DOHH2 (cell line): ENCODE data around the gene UBE2G2.

Experiments used
- H3F3A ChIP-seq: fragments of 200-600 bp; sonication (generic), shearing (Covaris generic); 2 replicates; pipeline ENCODE4 v1.6.0; 2016; ENCODE audit warnings: antibody characterized with exemption, mild to moderate bottlenecking; ENCODE audit not compliant: control insufficient read depth, insufficient read depth
- H3K27ac ChIP-seq: fragments of 200-600 bp; sonication (generic); 2 replicates; pipeline ENCODE4 v1.5.1; 2014; ENCODE audit warnings: low read depth, mild to moderate bottlenecking, low read length, moderate library complexity
- H3K27me3 ChIP-seq: fragments of 200-600 bp; sonication (generic); 2 replicates; pipeline ENCODE4 v1.6.1; 2014; ENCODE audit warnings: mild to moderate bottlenecking, low read length, mixed read lengths; ENCODE audit not compliant: control insufficient read depth
- H3K36me3 ChIP-seq: fragments of 200-600 bp; sonication (generic); 2 replicates; pipeline ENCODE4 v1.6.1; 2014; ENCODE audit warnings: mild to moderate bottlenecking, low read length, moderate library complexity, mixed read lengths; ENCODE audit not compliant: control insufficient read depth
- H3K4me1 ChIP-seq: fragments of 200-600 bp; sonication (generic); 2 replicates; pipeline ENCODE4 v1.6.1; 2014; ENCODE audit warnings: mild to moderate bottlenecking, low read length, mixed read lengths; ENCODE audit not compliant: control insufficient read depth
- H3K4me2 ChIP-seq: fragments of 200-600 bp; sonication (generic); 2 replicates; pipeline ENCODE4 v1.6.0; 2014; ENCODE audit warnings: mild to moderate bottlenecking, low read length, moderate library complexity
- H3K4me3 ChIP-seq: fragments of 200-600 bp; sonication (generic); 2 replicates; pipeline ENCODE4 v1.5.1; 2014; ENCODE audit warnings: mild to moderate bottlenecking, low read length, mixed read lengths
- H3K79me2 ChIP-seq: fragments of 200-600 bp; sonication (generic); 2 replicates; pipeline ENCODE4 v1.6.1; 2014; ENCODE audit warnings: mild to moderate bottlenecking, low read length, mixed read lengths; ENCODE audit not compliant: control insufficient read depth
- H3K9me2 ChIP-seq: fragments of 200-600 bp; sonication (generic); replicated peaks from 2 replicates; pipeline ENCODE4 v1.6.1; 2014; ENCODE audit warnings: mild to moderate bottlenecking, low read length, mixed read lengths; ENCODE audit not compliant: control insufficient read depth
- H3K9me3 ChIP-seq: fragments of 200-600 bp; sonication (generic); 2 replicates; pipeline ENCODE4 v1.6.1; 2014; ENCODE audit warnings: antibody characterized with exemption, low read length, mixed read lengths; ENCODE audit not compliant: control insufficient read depth, insufficient read depth
- H4K20me1 ChIP-seq: fragments of 200-600 bp; sonication (generic); 2 replicates; pipeline ENCODE4 v1.6.0; 2014; ENCODE audit warnings: low read depth, mild to moderate bottlenecking, antibody characterized with exemption, low read length, moderate library complexity; ENCODE audit not compliant: control insufficient read depth, insufficient read depth
- CTCF ChIP-seq: fragments of 200-600 bp; sonication (generic); IDR thresholded peaks from one replicate; pipeline ENCODE4 v1.5.1; 2014; ENCODE audit warnings: antibody characterized with exemption, mild to moderate bottlenecking, low read depth, low read length; ENCODE audit not compliant: poor library complexity, severe bottlenecking
- EZH2phosphoT487 ChIP-seq: fragments of 200-600 bp; sonication (generic); IDR thresholded peaks from 2 replicates; pipeline ENCODE4 v1.6.1; 2017; ENCODE audit warnings: borderline replicate concordance, mild to moderate bottlenecking, antibody characterized with exemption, low read length, moderate library complexity, mixed read lengths

UBE2G2 gene

GRCh38 chr21:44724926-44725325 is 76.7 kb downstream of the UBE2G2 start:
- H3K9me3 ChIP-seq = no peaks in the 10 kb centered on the region
- no peaks in the 10 kb centered on the region for H3K79me2 ChIP-seq
- no peak for TF ChIP-seq CTCF
- no peak for TF ChIP-seq EZH2phosphoT487
- H3K4me2 ChIP-seq = no peak overlapping the region
- H4K20me1 ChIP-seq = no peaks in the 10 kb centered on the region
- H3K4me1 ChIP-seq = no peaks in the 10 kb centered on the region
- H3K27me3 ChIP-seq = peaks cover 10% of the 10 kb centered on the region
- no peaks in the 10 kb centered on the region for H3K36me3 ChIP-seq
- H3K4me3 ChIP-seq = no peak overlapping the region
- H3F3A ChIP-seq = no peaks in the 10 kb centered on the region
- no peaks in the 10 kb centered on the region for H3K9me2 ChIP-seq
- H3K27ac ChIP-seq = no peak overlapping the region

DNA sequence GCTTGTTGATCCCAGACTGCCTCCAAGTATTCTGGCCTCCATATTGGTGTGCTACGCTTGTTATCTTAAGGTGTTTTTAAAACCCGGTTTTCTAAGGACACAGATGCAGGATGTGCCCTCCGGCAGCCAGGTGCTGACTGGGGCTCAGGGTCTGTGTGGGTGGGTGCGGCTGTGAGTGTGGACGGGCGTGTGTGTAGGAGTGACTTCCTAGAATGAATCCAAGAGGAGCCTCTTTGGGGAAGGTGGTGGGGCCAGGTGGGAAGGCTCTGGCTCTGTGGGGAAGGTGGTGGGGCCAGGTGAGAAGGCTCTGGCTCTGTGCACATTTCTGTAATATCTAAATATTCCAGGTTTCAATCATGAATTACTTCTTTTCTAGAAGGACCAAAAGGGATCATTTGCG is 77.4 kb downstream of the UBE2G2 start:
- TF ChIP-seq CTCF (no peak), EZH2phosphoT487 (no peak)
- H3K36me3 ChIP-seq = no peaks in the 10 kb centered on the region
- no peaks in the 10 kb centered on the region for H3K79me2 ChIP-seq
- no peak overlapping the region for H3K27ac ChIP-seq
- no peak overlapping the region for H3K4me2 ChIP-seq
- H3K27me3 ChIP-seq = peaks cover 10% of the 10 kb centered on the region
- H4K20me1 ChIP-seq = no peaks in the 10 kb centered on the region
- no peaks in the 10 kb centered on the region for H3F3A ChIP-seq
- H3K4me1 ChIP-seq = no peaks in the 10 kb centered on the region
- no peak overlapping the region for H3K4me3 ChIP-seq
- H3K9me2 ChIP-seq = no peaks in the 10 kb centered on the region
- H3K9me3 ChIP-seq = no peaks in the 10 kb centered on the region

- H3F3A ChIP-seq = no peaks in the 10 kb centered on the region
- H3K9me3 ChIP-seq = no peaks in the 10 kb centered on the region
- no peaks in the 10 kb centered on the region for H3K36me3 ChIP-seq
- H3K79me2 ChIP-seq = no peaks in the 10 kb centered on the region
- H3K4me3 ChIP-seq = no peak overlapping the region
- no peak overlapping the region for H3K27ac ChIP-seq
- H3K9me2 ChIP-seq = no peaks in the 10 kb centered on the region
- H4K20me1 ChIP-seq = no peaks in the 10 kb centered on the region
- H3K27me3 ChIP-seq = peaks cover 17% of the 10 kb centered on the region
- no peak overlapping the region for H3K4me2 ChIP-seq
- H3K4me1 ChIP-seq = no peaks in the 10 kb centered on the region
- TF ChIP-seq EZH2phosphoT487 = no peak
- no peak for TF ChIP-seq CTCF
Observed at GRCh38 chr21:44723177-44724131, 78.2 kb downstream of the UBE2G2 start.
